ENCODE measurements around the gene TRPV3.

- TF ChIP-seq CTCF (IDR thresholded peaks at IDR 0.05; ENCODE audit: low read depth, low read length) (no peak), EZH2phosphoT487 (IDR thresholded peaks at IDR 0.05; ENCODE audit: low read depth) (no peak)
These were observed 17.6 kb downstream of the TRPV3 start for GRCh38 chr17:3539881-3540540.

Data from OCI-LY3 (cell line).